PFSK-1 (cell line): Measurements from ENCODE around the gene TRAF3IP3.

Experiments
- FOXP2 ChIP-seq: optimal IDR thresholded peaks from 2 replicates; pipeline ENCODE3; 2011; ENCODE audit warnings: borderline replicate concordance, control low read depth, inconsistent platforms; ENCODE audit not compliant: insufficient read depth; ENCODE audit errors: extremely low read length, extremely low read depth
- POLR2AphosphoS5 ChIP-seq: IDR thresholded peaks from 2 replicates; pipeline ENCODE4 v1.6.1; 2012; ENCODE audit warnings: low read depth, mild to moderate bottlenecking, control low read depth, low read length, moderate library complexity
- SIN3A ChIP-seq: IDR thresholded peaks from 2 replicates; pipeline ENCODE4 v1.6.1; 2012; ENCODE audit warnings: mild to moderate bottlenecking, low read length, moderate library complexity, borderline replicate concordance; ENCODE audit not compliant: insufficient read depth
- TAF1 ChIP-seq: IDR thresholded peaks from 2 replicates; pipeline ENCODE4 v1.6.1; 2012; ENCODE audit warnings: low read length, control low read depth, borderline replicate concordance; ENCODE audit not compliant: insufficient read depth
- TF ChIP-seq, protein P1 (sequence below), 2 experiments: IDR thresholded peaks; 2 replicates each; pipeline versions ENCODE4 v1.6.1 to v1.8.0; 2011 to 2012; ENCODE audit warnings: low read depth in 2 of 2, low read length in 2 of 2, control low read depth in 1 of 2, inconsistent platforms in 1 of 2, mild to moderate bottlenecking in 1 of 2, moderate library complexity in 1 of 2; ENCODE audit not compliant: insufficient read depth in 1 of 2

TRAF3IP3 gene

GRCh38 chr1:209829716-209830115, 73.9 kb downstream of the TRAF3IP3 start:
- TF ChIP-seq, protein P1, sequence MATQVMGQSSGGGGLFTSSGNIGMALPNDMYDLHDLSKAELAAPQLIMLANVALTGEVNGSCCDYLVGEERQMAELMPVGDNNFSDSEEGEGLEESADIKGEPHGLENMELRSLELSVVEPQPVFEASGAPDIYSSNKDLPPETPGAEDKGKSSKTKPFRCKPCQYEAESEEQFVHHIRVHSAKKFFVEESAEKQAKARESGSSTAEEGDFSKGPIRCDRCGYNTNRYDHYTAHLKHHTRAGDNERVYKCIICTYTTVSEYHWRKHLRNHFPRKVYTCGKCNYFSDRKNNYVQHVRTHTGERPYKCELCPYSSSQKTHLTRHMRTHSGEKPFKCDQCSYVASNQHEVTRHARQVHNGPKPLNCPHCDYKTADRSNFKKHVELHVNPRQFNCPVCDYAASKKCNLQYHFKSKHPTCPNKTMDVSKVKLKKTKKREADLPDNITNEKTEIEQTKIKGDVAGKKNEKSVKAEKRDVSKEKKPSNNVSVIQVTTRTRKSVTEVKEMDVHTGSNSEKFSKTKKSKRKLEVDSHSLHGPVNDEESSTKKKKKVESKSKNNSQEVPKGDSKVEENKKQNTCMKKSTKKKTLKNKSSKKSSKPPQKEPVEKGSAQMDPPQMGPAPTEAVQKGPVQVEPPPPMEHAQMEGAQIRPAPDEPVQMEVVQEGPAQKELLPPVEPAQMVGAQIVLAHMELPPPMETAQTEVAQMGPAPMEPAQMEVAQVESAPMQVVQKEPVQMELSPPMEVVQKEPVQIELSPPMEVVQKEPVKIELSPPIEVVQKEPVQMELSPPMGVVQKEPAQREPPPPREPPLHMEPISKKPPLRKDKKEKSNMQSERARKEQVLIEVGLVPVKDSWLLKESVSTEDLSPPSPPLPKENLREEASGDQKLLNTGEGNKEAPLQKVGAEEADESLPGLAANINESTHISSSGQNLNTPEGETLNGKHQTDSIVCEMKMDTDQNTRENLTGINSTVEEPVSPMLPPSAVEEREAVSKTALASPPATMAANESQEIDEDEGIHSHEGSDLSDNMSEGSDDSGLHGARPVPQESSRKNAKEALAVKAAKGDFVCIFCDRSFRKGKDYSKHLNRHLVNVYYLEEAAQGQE (IDR thresholded peaks at IDR 0.05; ENCODE audit: insufficient read depth in 1 of 2, low read depth in 2 of 2, low read length in 2 of 2): no peak
- TF ChIP-seq TAF1: no peak

DNA sequence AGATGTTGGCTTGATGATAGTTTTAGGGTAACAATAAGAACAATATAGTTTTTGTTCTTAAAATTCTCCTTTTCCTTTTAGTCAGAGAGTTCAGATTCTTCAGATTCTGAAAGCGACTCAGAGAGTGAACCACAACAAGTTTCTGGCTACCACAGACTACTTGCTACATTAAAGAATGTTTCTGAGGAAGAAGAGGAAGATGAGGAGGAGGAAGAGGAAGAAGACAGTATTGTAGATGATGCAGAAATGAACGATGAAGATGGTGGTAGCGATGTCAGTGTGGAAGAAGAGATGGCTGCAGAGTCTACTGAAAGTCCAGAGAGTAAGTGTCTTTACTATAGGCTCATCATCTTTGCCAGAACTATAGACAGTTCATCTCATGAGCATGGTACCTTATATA, 74.9 kb downstream of the TRAF3IP3 start:
- TF ChIP-seq TAF1: no peak
- TF ChIP-seq, protein P1 (IDR thresholded peaks at IDR 0.05; ENCODE audit: insufficient read depth in 1 of 2, low read depth in 2 of 2, low read length in 2 of 2): no peak

GRCh38 chr1:209831615-209832014, 75.8 kb downstream of the TRAF3IP3 start:
- TF ChIP-seq, protein P1 (IDR thresholded peaks at IDR 0.05; ENCODE audit: insufficient read depth in 1 of 2, low read depth in 2 of 2, low read length in 2 of 2): no peak
- no peak for TF ChIP-seq TAF1
- TF ChIP-seq SIN3A: no peak
- TF ChIP-seq POLR2AphosphoS5: no peak
- TF ChIP-seq FOXP2: no peak
